ENCODE measurements around the gene FOCAD. TPM values are rescaled to one million over a fixed set of nuclear protein-coding genes. Genes with fewer than 3 reads are reported as not detected.

Gene FOCAD
- total and polyA plus RNA-seq, 10 of the 15 experiments (the other 5 are each of a cell fraction or from before 2014, with no cell fraction given), result 13.7 to 93.0 (median 41.8) TPM

DNA sequence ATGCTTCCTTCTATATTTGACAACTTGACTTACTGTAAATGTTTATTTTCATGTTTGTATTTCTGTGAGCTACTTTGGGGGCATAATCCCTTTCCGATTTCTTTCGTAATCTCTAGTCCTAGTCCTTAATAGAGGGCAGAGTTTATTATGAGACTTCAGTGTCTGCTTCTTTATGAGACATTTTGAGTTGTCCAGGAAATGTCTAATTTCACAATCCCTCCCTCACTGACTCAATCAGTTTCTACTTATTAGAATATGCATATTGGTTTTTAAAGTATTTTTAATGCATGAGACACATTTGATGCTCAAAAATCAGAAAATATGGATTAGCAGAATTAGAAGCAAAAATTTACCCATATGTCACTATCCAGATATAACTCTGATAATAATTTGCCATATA is 160.9 kb downstream of the FOCAD start:
- Histone ChIP-seq H3K4me3 (no peak overlapping the region), H2AFZ (ENCODE audit: control insufficient read depth, low read depth, low read length) (no peak overlapping the region), H3K79me2 (ENCODE audit: control insufficient read depth, insufficient read depth, low read length) (no peaks in the 10 kb centered on the region), H3K9me3 (replicated peaks; ENCODE audit: control insufficient read depth, insufficient read depth, low read length) (peaks cover 1% of the 10 kb centered on the region; the same call in 2 of the 3 replicates), H3K4me2 (ENCODE audit: control insufficient read depth, insufficient read depth) (no peak overlapping the region), H3K9ac (ENCODE audit: control insufficient read depth, insufficient read depth, low read length) (no peak overlapping the region), H3K4me1 (ENCODE audit: control insufficient read depth, insufficient read depth, low read length) (no peaks in the 10 kb centered on the region; the same call in 1 of the 2 replicates), H4K20me1 (ENCODE audit: control insufficient read depth, insufficient read depth) (no peaks in the 10 kb centered on the region), H3K36me3 (ENCODE audit: control insufficient read depth in 2 of 2, insufficient read depth in 2 of 2, low read length in 1 of 2) (no peaks in the 10 kb centered on the region; a peak in 1 of 4 replicates), H3K27ac (ENCODE audit: control insufficient read depth, insufficient read depth) (no peak overlapping the region), H3K27me3 (replicated peaks in 1 of 2; ENCODE audit: control insufficient read depth in 2 of 2, insufficient read depth in 2 of 2, low read length in 1 of 2) (no peaks in the 10 kb centered on the region)
- intact Hi-C loops (cut with micrococcal nuclease; ENCODE audit: unreplicated experiment), result no loop called here
- FAIRE-seq (no peak), ATAC-seq (no peak), DNase-seq (ENCODE audit: low read depth, low spot score) (no peak)
- CTCF ChIA-PET, result no interaction called here
- SMC1A ChIA-PET (ENCODE audit: uncharacterized antibody, unreplicated experiment), result no interaction called here
- in situ Hi-C loops (cut with MboI), result no loop called here
- BruUV-seq (replicated peaks), result no TSS peak
- 93% methylated on average over 2 of the region's 2 CpGs for WGBS (ENCODE audit: insufficient coverage, insufficient replicate concordance, low lambda C conversion rate, missing lambda C conversion rate)
- TF ChIP-seq FOXM1 (IDR thresholded peaks at IDR 0.05; ENCODE audit: low read depth, low read length) (no peak), CREB1 (IDR thresholded peaks at IDR 0.05; ENCODE audit: low read depth) (no peak), MXI1 (IDR thresholded peaks at IDR 0.05; ENCODE audit: low read depth, low read length) (no peak), BACH1 (IDR thresholded peaks at IDR 0.05; ENCODE audit: borderline replicate concordance) (no peak)
- TF ChIP-seq, protein P1, sequence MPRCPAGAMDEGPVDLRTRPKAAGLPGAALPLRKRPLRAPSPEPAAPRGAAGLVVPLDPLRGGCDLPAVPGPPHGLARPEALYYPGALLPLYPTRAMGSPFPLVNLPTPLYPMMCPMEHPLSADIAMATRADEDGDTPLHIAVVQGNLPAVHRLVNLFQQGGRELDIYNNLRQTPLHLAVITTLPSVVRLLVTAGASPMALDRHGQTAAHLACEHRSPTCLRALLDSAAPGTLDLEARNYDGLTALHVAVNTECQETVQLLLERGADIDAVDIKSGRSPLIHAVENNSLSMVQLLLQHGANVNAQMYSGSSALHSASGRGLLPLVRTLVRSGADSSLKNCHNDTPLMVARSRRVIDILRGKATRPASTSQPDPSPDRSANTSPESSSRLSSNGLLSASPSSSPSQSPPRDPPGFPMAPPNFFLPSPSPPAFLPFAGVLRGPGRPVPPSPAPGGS (IDR thresholded peaks at IDR 0.05; ENCODE audit: borderline replicate concordance, insufficient read depth, low read depth, low read length, poor library complexity, severe bottlenecking), result no peak
- TF ChIP-seq, protein P2, sequence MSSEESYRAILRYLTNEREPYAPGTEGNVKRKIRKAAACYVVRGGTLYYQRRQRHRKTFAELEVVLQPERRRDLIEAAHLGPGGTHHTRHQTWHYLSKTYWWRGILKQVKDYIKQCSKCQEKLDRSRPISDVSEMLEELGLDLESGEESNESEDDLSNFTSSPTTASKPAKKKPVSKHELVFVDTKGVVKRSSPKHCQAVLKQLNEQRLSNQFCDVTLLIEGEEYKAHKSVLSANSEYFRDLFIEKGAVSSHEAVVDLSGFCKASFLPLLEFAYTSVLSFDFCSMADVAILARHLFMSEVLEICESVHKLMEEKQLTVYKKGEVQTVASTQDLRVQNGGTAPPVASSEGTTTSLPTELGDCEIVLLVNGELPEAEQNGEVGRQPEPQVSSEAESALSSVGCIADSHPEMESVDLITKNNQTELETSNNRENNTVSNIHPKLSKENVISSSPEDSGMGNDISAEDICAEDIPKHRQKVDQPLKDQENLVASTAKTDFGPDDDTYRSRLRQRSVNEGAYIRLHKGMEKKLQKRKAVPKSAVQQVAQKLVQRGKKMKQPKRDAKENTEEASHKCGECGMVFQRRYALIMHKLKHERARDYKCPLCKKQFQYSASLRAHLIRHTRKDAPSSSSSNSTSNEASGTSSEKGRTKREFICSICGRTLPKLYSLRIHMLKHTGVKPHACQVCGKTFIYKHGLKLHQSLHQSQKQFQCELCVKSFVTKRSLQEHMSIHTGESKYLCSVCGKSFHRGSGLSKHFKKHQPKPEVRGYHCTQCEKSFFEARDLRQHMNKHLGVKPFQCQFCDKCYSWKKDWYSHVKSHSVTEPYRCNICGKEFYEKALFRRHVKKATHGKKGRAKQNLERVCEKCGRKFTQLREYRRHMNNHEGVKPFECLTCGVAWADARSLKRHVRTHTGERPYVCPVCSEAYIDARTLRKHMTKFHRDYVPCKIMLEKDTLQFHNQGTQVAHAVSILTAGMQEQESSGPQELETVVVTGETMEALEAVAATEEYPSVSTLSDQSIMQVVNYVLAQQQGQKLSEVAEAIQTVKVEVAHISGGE (CRISPR knock-in tag; IDR thresholded peaks at IDR 0.05), result no peak
- TF ChIP-seq, protein P3, sequence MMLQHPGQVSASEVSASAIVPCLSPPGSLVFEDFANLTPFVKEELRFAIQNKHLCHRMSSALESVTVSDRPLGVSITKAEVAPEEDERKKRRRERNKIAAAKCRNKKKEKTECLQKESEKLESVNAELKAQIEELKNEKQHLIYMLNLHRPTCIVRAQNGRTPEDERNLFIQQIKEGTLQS (IDR thresholded peaks at IDR 0.05; ENCODE audit: borderline replicate concordance, extremely low read depth, low read depth, low read length), result no peak
- POLR2A ChIA-PET, result no interaction called here
- RAD21 ChIA-PET (ENCODE audit: unreplicated experiment), result no interaction called here
